Pulmonary artery endothelial cell (primary cell): ENCODE results near the gene DMD. TPM values are rescaled to one million over a fixed set of nuclear protein-coding genes. Genes with fewer than 3 reads are reported as not detected.
"Not testable (repeated sequence)": the region's sequence is repeated elsewhere in the genome, so short reads cannot be mapped to it uniquely, and the experiment has no call there.

Source experiments
- DNase-seq: peaks from one replicate; pipeline ENCODE4 v3.0.0-alpha.2; 2011; ENCODE audit warnings: low read depth, low spot score
- total RNA-seq: library from RNA; depleted of rRNA; stranded (reverse); fragments of >200 nt; gene quantifications from 2 replicates; pipeline ENCODE4 v1.2.3, GENCODE V29; 2014

DMD gene
- total RNA-seq, 1 donor from 2014 or later = 5.7 TPM

DNA sequence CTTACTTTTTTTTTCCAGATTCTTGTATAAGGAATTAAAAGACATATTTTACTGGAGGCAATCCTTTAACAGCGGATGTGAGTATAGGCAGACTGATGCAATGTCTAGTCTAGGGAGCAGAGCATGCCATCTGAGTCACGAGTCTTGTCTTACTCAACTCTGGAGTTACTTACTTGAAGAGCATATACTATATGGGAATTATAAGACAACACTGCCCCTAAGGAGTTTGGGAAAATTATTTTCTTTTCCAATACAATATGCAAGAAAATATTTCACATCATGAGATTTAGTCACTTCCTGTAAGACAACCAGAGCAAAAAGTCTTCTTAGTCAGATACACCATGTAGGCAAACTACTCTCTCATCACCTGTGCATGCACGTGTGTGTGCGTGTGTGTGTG, 1602.2 kb downstream of the DMD start:
- no peak for DNase-seq

DNA sequence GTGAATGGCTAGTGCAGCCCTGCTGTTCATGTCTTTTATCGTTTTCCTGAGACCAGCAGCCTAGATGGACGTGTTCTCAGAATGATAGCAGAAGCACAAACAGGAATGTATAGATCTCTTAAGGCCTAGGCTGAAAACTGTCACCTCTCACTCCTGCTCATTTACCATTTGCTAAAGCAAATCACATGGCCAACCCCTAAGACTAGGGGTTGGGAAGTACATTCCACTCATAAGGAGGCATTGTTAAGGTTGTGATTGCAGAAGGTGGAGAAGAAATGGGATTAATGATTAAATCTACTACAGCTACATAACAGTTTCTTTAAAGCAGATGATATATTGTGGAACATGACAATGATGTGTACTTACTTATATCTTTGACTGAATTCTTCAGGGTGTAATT, 1602.7 kb downstream of the DMD start:
- DNase-seq = no peak

DNA sequence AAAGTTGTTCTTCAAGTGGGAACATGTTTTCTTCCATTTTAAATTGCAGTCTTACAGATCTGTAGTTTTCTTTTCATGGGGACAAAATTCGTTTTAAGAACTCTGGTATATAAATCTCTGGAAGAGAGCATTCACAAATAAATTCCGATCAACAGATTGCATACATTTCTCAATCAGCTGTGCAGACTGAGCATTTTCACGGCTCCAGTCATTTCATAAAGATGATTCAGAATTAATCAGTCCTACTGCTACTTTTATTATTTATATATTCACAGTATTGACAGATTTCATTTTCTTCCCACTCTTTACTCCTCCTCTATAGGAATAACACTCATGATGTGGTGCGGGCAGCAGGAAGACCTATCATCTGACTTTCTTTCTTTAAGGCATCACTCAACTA, 1604.6 kb downstream of the DMD start:
- no peak for DNase-seq

DNA sequence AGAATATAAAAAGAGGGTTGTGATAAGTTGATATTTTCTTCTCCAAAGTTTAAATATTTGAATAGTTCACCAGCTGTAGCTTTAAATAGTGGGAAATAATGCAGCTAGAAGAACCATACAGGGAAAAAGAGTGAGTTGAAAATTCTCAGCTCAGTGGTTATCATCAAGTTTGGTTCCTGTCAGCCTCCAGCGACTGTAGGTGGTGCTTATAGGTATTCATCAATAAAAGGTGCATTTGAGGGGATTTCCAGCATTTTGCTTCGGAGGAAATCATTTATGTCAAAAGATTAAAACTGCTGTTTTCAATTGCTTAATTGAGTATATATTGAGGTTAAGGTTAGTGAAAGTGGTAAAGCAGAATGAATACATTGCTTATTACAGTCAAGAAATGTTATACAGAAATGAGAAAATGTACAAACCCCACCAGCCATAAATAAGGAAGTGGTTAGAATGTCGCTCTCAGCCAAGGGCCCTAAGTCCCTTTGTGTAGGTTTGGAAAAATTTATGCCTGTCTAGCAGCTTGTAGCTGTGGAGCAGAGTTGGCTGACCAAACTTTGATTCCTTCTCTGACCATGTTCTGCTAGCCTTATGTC, 1606.6 kb downstream of the DMD start:
- DNase-seq = no peak

DNA sequence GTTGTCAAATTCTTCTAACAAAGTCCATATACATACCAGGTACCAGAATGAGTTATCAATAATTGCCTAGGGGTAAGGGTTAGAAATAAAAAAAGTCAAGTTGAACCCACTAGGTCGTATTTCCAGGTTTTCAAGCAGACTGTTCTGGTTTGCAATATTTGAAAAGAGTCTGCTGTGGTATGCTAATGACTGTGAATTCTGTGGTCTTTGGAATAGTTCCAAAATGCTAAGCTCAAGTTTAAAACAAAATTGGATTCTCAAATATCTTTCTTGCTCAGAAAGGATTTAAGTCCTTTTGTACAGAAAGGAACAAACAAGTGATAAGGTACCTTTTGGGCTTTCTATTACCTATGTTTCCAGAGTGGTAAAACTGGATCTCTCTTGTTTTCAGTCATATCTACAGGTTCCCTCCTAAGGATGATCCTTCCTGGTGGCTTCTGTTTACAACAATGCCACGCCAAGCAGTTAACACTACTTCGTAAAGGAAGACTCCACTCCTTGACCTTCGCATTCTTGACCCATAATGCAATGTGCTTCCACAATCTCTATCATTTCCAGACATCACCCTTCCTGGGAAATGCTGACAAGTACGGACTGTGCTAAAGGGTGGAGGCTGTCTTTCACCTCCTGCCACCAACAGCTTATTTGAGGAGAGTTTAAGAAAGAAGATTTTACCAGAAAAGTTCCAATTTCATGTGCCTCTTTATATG, 1607.8 kb downstream of the DMD start:
- no peak for DNase-seq

DNA sequence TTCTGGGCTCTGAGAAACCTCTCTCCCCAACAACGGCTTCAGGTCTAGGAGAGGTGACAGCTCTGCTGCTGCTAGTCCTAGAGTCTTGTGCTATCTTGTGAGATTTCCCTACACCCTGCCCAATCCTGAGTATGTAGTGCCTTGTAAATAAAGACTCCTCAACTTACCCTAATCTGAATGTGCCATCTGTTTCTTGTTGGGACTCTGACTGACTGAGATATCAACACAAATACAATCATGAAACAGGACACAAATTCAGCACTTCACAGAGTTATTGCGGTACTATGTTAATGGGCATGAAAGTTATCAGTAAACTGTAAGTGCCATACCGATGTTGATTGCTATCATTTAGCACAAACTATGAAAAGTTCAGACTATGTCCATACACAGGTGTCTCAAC, 1610.5 kb downstream of the DMD start:
- DNase-seq = no peak

DNA sequence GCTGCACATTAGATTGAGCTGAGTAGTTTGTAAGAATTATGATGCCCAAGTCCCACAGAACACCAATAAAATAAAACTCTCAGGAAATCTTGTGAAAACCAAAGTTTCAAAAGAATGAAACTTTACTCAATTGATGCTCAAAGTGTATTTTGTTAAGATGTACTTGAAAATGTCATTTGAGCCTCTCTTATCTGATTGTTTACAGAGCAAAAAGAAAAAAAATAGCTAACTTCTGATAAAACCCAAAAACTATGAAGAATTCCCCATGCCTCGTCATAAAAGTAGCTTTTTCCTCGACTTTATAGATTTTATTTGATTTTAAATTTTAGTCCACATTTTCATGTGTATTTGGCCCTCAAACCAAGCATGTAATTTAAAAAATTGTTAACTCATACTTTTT, 1618.0 kb downstream of the DMD start:
- no peak for DNase-seq

DNA sequence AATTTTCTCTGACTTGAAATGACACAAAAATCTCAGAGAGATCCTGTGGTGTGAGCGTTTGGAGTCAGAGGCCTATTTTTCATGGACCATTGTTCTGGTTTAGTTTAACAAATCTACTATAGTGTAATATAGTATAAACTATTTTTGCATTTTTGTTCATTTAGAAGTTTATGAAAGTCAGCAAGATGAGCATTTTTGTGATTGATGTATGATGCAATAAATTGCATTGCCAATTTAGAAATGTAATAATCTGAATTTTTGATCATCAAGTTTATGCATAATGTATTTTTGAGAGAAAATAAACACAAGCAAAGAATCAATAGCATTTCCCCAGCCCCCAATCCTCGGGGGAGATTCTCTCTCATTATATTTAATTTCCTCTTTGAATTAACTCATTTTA, 1620.0 kb downstream of the DMD start:
- DNase-seq = no peak

DNA sequence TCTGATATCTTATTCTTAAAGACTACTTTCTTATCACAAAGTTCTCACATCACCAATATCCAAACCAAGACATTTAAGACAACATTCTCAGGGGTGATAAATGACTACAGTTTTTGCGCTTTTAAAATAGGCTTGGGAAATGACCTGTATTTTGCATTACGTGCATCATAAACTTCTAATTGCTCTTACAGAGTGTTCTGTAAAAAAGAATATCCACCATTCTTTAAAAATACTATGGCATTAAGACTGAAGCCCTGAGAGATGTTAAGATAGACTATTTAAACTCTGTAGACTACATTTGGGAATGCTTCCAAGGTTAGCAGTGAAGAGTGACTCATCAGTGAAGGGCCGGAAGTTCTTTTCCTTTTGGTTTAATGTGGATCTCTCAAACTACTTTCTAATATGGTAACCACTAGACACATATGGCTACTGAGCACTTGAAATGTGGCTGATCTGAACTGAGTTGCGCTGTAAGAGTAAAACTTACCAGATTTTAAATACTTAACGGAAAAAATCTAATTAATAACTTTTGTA, 1620.7 kb downstream of the DMD start:
- no peak for DNase-seq

DNA sequence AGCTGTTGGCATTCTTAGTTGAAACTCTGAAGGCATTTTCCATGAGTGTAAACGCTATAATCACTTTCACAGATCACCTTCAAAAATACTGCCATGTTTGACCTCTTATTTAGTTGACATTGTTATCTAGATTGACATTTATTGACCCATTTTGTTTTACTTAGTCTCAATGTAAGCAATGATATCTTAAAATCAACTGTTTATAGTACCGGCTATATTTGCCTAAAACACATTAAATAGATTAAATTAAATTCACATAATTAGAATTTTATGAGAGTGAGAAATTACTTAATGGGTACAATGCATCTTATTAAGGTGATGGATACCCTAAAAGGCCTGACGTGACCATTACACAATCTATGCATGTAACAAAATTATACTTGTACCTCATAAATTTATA, 1621.8 kb downstream of the DMD start:
- DNase-seq = no peak

DNA sequence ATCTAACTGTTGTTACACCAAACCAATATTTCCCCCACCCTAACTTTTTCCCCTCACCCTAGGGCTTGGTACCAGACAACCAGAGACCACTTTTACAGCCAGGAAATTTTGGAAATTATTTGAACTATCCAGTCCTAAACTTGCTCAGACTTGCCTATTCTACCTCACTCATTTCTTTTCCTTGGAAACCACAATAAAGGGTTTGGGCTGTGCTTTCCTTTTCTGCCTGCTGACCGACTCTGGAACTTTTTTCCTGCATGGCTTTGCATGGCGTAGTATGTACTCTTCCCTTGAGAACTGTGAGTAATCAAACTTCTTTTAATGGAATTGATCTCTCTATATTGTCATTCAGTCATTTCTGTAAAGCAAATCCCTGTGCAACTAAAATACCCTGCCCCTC, 1623.0 kb downstream of the DMD start:
- no peak for DNase-seq

DNA sequence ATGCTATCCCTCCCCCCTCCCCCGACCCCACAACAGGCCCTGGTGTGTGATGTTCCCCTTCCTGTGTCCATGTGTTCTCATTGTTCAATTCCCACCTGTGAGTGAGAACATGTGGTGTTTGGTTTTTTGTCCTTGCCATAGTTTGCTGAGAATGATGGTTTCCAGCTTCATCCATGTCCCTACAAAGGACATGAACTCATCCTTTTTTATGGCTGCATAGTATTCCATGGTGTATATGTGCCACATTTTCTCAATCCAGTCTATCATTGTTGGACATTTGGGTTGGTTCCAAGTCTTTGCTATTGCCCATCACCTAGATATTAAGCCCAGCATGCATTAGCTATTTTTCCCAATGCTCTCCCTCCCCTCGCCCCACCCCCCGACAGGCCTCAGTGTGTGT, 1627.5 kb downstream of the DMD start:
- DNase-seq = not testable (repeated sequence)

DNA sequence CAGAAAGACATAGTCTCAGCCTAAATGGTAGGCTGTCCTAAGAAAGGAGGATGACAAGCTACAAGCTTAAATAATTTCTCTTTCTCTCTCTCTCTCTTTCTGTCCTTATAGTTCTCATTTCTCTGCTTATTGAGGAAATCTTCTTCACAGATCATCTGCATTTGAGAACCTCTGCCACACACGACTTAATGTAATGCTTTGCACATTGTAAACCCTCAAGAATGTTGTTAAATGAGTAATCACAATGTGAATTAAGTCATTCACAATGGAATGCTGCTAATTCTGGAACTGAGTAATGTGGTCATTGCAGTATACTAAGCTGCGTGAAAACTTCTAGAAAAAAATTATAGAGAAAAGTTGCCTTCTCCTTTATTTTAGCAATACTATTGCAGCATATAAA, 1630.6 kb downstream of the DMD start:
- peak; percentile 7 for DNase-seq

DNA sequence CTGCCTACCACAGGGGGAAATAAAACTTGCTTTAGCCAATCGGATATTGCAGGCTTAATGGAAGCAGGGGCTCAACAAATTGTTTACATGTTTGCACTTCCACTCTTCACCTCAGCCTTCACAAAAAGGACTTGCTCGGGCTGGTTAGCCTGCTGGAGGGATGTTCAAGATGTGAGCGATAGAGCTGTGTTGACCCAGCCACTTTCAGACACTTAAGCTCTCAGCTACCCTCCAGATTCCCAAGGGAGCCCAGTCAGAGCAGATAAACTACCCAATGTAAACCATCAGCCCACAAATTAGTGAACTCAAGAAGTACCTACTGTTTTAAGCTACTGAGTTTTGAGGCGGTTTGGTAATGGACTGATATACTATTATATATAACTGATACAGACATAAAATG, 1631.1 kb downstream of the DMD start:
- DNase-seq = no peak

DNA sequence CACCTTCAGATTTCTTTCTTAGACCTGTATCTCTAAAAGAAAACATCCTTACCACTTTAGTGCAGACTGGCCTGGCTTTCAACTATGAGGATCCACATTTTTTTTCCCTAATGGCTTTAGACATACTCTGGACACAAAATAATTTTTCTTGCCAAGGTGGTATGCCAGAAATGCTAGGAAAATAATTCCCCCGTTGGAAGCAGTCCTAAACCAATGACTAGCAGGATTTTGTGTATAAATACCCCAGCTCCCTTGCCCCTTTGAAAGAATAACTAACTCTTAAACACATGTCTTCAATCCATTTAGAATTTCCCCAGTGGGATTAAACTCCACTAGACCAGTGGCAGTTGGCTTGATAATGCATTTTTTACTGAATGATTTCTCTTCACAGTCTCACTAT, 1639.0 kb downstream of the DMD start:
- DNase-seq = no peak

DNA sequence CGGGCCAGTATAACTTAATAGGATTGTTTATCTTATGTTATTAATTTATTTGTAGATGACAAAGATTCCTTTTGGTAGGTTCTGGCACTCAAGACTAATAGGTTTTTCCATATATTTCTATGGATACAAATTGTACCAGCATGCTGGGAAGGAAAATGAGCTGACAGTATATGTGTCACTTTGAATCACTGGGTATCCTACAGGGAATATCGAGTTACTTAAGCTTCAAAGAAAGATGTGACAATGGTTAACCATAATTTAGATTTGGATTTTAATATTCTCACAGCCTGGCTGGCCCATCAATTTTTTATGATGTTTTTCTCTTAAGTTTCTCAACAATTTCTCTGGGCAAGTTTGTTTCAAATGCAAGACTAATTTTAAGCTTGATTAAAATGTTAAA, 1640.7 kb downstream of the DMD start:
- no peak for DNase-seq

DNA sequence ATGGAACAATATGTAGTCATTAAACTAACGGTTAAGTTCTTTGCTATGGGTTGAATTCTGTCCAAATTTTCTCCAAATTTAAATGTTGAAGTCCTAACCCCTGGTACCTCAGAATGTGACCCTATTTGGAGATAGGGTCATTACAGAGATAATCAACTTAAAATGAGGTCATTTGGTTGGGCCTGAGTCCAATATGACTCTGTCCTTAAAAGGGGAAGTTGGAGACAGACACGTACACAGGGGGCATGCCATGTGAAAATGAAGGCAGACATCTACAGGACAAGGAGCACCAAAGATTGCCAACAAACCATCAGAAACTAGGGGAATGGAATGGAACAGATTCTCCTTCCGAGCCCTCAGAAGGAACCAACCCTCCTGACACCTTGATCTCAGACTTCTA, 1647.6 kb downstream of the DMD start:
- no peak for DNase-seq

DNA sequence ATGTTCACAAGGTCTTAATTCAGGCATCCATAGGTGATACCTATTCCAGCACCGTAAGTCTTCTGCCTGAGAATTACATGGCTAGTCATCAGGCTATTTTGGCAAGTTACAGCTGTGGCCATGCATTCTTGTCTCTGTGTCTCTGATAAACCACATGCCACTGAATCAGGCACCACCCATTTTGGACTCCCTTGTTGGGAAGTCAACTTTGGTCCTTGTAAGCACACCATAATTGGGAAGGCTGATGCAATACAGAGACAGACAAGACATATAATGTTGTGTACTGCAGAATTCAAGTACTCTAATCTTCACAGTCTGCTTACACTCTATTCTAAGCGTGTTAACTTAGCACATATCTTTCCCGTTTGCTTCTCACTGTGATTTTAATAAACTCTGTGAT, 1655.8 kb downstream of the DMD start:
- no peak for DNase-seq

DNA sequence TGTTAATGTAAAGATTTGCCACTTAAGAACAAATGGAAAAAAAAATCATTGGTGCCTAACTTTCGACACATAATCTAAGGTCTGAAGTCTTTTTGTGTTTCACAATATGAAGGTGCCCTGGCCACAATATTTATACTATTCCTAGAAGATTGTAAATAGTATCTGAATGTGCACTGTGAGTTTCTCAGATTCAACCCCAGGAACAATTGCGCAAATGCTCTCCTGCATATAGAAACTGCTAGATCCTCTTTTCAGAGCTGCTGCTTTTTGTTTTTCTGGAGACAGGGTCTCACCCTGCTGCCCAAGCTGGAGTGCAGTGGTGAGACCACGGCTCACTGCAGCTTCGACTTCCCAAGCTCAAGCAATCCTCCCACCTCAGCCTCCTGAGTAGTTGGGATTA, 1659.4 kb downstream of the DMD start:
- no peak for DNase-seq

DNA sequence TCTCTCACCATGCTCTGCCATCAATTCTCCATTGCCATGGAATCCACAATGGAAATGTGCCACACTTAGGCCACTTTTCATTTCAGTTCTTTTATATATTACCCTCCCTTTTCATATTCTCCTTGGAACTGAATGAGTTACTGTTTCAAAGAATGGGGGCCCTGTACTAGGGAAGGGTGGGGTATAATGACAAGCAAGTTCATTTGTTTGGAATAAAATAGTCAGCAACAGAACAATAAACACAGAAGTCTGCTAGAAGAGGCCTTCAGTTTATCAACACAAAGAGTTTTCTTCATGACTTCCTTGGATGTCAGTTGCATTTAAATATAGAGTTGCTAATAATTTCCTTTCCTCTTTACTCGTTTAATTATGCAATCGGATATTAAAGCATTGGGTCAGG, 1661.2 kb downstream of the DMD start:
- no peak for DNase-seq

DNA sequence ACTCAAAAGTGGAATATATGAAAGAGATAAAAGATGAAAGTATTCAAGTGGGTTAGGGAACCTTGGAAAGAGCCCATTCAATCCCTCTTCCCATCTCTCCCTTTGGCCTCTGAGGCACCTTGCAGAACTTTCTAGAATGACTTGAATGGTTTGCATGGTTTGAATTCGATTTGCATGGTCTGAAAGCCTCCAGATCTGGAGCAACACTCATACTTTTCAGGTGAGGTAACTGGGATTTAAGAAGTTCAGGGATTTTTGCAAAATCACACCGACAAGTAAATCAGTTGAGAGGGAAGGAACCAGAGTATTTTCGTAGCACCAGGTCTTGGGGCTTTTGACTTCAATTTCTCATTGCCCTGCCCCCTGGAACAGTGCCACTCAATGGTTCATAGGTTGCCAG, 1663.5 kb downstream of the DMD start:
- DNase-seq = no peak

DNA sequence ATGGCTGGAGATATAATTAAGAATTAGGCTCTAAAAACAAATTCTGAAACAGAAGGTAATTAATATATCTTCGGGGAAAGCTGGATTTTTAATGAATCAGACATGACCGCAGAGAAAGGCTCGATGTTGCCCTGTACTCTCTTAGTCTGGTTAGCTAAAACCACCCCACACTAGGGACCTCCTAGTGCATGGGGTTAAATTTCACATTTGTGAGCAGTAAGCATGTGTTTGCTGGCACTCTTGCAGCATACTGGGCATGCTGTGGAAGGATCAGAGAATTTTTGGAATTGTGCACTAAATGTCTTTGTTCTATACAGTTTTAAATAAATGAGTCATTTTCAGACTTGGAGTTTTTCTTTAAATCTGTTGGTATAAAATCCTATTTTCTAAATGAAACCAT, 1663.9 kb downstream of the DMD start:
- no peak for DNase-seq

DNA sequence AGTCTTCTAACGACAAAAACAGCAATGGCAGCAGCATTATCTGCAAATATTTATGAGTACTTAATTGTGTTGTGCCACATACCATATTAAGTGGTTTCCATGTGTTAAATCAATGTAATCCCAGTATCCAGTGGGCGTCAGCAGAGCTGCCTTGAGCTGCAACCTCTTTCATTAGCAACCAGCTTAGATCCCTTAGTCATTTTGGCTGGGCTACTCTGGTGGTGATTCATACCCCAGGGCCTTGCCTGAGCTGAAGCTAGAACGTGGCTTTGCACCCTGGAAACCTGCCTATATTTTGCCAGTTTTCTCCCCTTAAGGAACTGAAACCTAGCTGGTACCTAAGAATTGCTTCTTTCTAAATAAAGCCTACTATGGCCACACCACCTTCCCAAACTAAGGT, 1665.2 kb downstream of the DMD start:
- no peak for DNase-seq
